Activated T-helper 17 cell treated with anti-CD3 and anti-CD28 coated beads, Interleukin-2, amount 50 U/mL, for 72 hours (primary cell): ENCODE results near the gene SLC38A9. TPM values are rescaled to one million over a fixed set of nuclear protein-coding genes. Genes with fewer than 3 reads are reported as not detected.

Source experiments
- ATAC-seq: fragments of 150-1000 bp; cut with Tn5 transposase; replicated peaks from 2 replicates; pipeline ENCODE4 v1.10.0; 2021; ENCODE audit warnings: mild to moderate bottlenecking, moderate library complexity
- H3K27ac Mint-ChIP-seq: one replicate; pipeline ENCODE4 v1.8.0; 2022; ENCODE audit warnings: mixed read lengths
- H3K27me3 Mint-ChIP-seq: one replicate; pipeline ENCODE4 v1.8.0; 2022; ENCODE audit warnings: mixed read lengths
- H3K36me3 Mint-ChIP-seq: one replicate; pipeline ENCODE4 v1.8.0; 2022; ENCODE audit warnings: low read depth, mild to moderate bottlenecking, mixed read lengths
- H3K4me1 Mint-ChIP-seq: one replicate; pipeline ENCODE4 v1.8.0; 2022; ENCODE audit warnings: mixed read lengths
- H3K4me3 Mint-ChIP-seq: one replicate; pipeline ENCODE4 v1.8.0; 2022; ENCODE audit warnings: mild to moderate bottlenecking, mixed read lengths
- H3K9me3 Mint-ChIP-seq: one replicate; pipeline ENCODE4 v1.8.0; 2022; ENCODE audit warnings: mixed read lengths
- total RNA-seq, 2 donors: library from RNA; stranded (reverse); gene quantifications; one replicate each; pipeline ENCODE4 v1.2.3, GENCODE V29; 2022

The SLC38A9 gene
- total RNA-seq, 2 donors from 2014 or later, result 12.5 to 21.7 TPM

- Mint-ChIP-seq H3K4me3 (no peak overlapping the region), H3K36me3 (no peaks in the 10 kb centered on the region), H3K27me3 (no peaks in the 10 kb centered on the region), H3K4me1 (peaks cover 5% of the 10 kb centered on the region), H3K9me3 (no peaks in the 10 kb centered on the region), H3K27ac (no peak overlapping the region)
- no peak for ATAC-seq
These were observed 110.5 kb downstream of the SLC38A9 start for GRCh38 chr5:55601628-55602027.

GRCh38 chr5:55601204-55601618, 110.9 kb downstream of the SLC38A9 start:
- Mint-ChIP-seq H3K36me3 (no peaks in the 10 kb centered on the region), H3K4me3 (no peak overlapping the region), H3K4me1 (peaks cover 5% of the 10 kb centered on the region), H3K27ac (no peak overlapping the region), H3K27me3 (no peaks in the 10 kb centered on the region), H3K9me3 (no peaks in the 10 kb centered on the region)
- no peak for ATAC-seq

GRCh38 chr5:55600497-55601203, 111.5 kb downstream of the SLC38A9 start:
- Mint-ChIP-seq H3K36me3 (no peaks in the 10 kb centered on the region), H3K4me1 (peaks cover 5% of the 10 kb centered on the region), H3K27ac (no peak overlapping the region), H3K27me3 (no peaks in the 10 kb centered on the region), H3K9me3 (no peaks in the 10 kb centered on the region), H3K4me3 (no peak overlapping the region)
- ATAC-seq, result no peak

GRCh38 chr5:55600086-55600485, 112.0 kb downstream of the SLC38A9 start:
- Mint-ChIP-seq H3K4me3 (no peak overlapping the region), H3K27me3 (no peaks in the 10 kb centered on the region), H3K27ac (no peak overlapping the region), H3K9me3 (no peaks in the 10 kb centered on the region), H3K4me1 (peaks cover 5% of the 10 kb centered on the region), H3K36me3 (no peaks in the 10 kb centered on the region)
- no peak for ATAC-seq

- Mint-ChIP-seq H3K27ac (no peak overlapping the region), H3K9me3 (peaks cover 3% of the 10 kb centered on the region)
These were observed 112.7 kb downstream of the SLC38A9 start for GRCh38 chr5:55599148-55600050.

GRCh38 chr5:55597014-55597981, 114.8 kb downstream of the SLC38A9 start:
- Mint-ChIP-seq H3K27ac (no peak overlapping the region), H3K4me3 (no peak overlapping the region), H3K36me3 (no peaks in the 10 kb centered on the region), H3K9me3 (peaks cover 3% of the 10 kb centered on the region), H3K27me3 (no peaks in the 10 kb centered on the region), H3K4me1 (peaks cover 5% of the 10 kb centered on the region)
- no peak for ATAC-seq

More at GRCh38 chr5:55599148-55600050, 112.7 kb downstream of the SLC38A9 start:
- H3K27me3 Mint-ChIP-seq, result no peaks in the 10 kb centered on the region
- H3K36me3 Mint-ChIP-seq, result no peaks in the 10 kb centered on the region
- H3K4me1 Mint-ChIP-seq, result peaks cover 5% of the 10 kb centered on the region
- H3K4me3 Mint-ChIP-seq, result no peak overlapping the region
- ATAC-seq, result no peak

- Mint-ChIP-seq H3K36me3 (no peaks in the 10 kb centered on the region), H3K4me1 (peaks cover 13% of the 10 kb centered on the region), H3K27me3 (no peaks in the 10 kb centered on the region), H3K9me3 (peaks cover 3% of the 10 kb centered on the region), H3K4me3 (no peak overlapping the region), H3K27ac (no peak overlapping the region)
- no peak for ATAC-seq
These were observed 117.5 kb downstream of the SLC38A9 start for GRCh38 chr5:55594671-55595070.

- peaks cover 13% of the 10 kb centered on the region for H3K4me1 Mint-ChIP-seq
- peaks cover 3% of the 10 kb centered on the region for H3K9me3 Mint-ChIP-seq
- ATAC-seq, result no peak
- no peaks in the 10 kb centered on the region for H3K36me3 Mint-ChIP-seq
- no peak overlapping the region for H3K4me3 Mint-ChIP-seq
- no peak overlapping the region for H3K27ac Mint-ChIP-seq
- H3K27me3 Mint-ChIP-seq, result no peaks in the 10 kb centered on the region
These were observed 119.0 kb downstream of the SLC38A9 start for GRCh38 chr5:55593115-55593472.

- Mint-ChIP-seq H3K9me3 (peaks cover 3% of the 10 kb centered on the region), H3K4me1 (peaks cover 13% of the 10 kb centered on the region), H3K27me3 (no peaks in the 10 kb centered on the region), H3K36me3 (no peaks in the 10 kb centered on the region), H3K27ac (no peak overlapping the region), H3K4me3 (no peak overlapping the region)
- no peak for ATAC-seq
These were observed 119.6 kb downstream of the SLC38A9 start for GRCh38 chr5:55592388-55593114.

- Mint-ChIP-seq H3K4me1 (peaks cover 13% of the 10 kb centered on the region), H3K27ac (no peak overlapping the region), H3K27me3 (no peaks in the 10 kb centered on the region)
These were observed 120.4 kb downstream of the SLC38A9 start for GRCh38 chr5:55591686-55592085.

GRCh38 chr5:55585206-55585610, 126.9 kb downstream of the SLC38A9 start:
- Mint-ChIP-seq H3K4me3 (no peak overlapping the region), H3K27ac (no peak overlapping the region), H3K9me3 (no peaks in the 10 kb centered on the region), H3K4me1 (peaks cover 11% of the 10 kb centered on the region), H3K36me3 (no peaks in the 10 kb centered on the region), H3K27me3 (no peaks in the 10 kb centered on the region)
- ATAC-seq, result no peak

More at GRCh38 chr5:55591686-55592085, 120.4 kb downstream of the SLC38A9 start:
- ATAC-seq, result no peak
- Mint-ChIP-seq H3K36me3 (no peaks in the 10 kb centered on the region), H3K4me3 (no peak overlapping the region), H3K9me3 (peaks cover 3% of the 10 kb centered on the region)

GRCh38 chr5:55584398-55585205, 127.5 kb downstream of the SLC38A9 start:
- Mint-ChIP-seq H3K27me3 (no peaks in the 10 kb centered on the region), H3K27ac (no peak overlapping the region), H3K9me3 (no peaks in the 10 kb centered on the region), H3K4me3 (no peak overlapping the region), H3K4me1 (peaks cover 9% of the 10 kb centered on the region), H3K36me3 (no peaks in the 10 kb centered on the region)
- no peak for ATAC-seq

- Mint-ChIP-seq H3K4me1 (peaks cover 9% of the 10 kb centered on the region), H3K36me3 (no peaks in the 10 kb centered on the region), H3K4me3 (no peak overlapping the region), H3K9me3 (no peaks in the 10 kb centered on the region), H3K27me3 (no peaks in the 10 kb centered on the region), H3K27ac (no peak overlapping the region)
- ATAC-seq, result no peak
These were observed 128.5 kb downstream of the SLC38A9 start for GRCh38 chr5:55583578-55583977.
